ENCODE data around the gene LRP1-AS. TPM values are rescaled to one million over a fixed set of nuclear protein-coding genes. Genes with fewer than 3 reads are reported as not detected.

LRP1-AS gene
- total and polyA plus RNA-seq, 10 of the 15 experiments (the other 5 are each of a cell fraction or from before 2014, with no cell fraction given): not detected

GRCh38 chr12:57133013-57133569, 14.3 kb downstream of the LRP1-AS start:
- no peak overlapping the region for H3K4me3 ChIP-seq
- POLR2A ChIA-PET: no interaction called here
- no peaks in the 10 kb centered on the region for H3K9me3 ChIP-seq (replicated peaks; ENCODE audit: control insufficient read depth, insufficient read depth, low read length)
- H2AFZ ChIP-seq (ENCODE audit: control insufficient read depth, low read depth, low read length): no peak overlapping the region
- ATAC-seq (no peak), FAIRE-seq (no peak), DNase-seq (ENCODE audit: low read depth, low spot score) (no peak)
- no peaks in the 10 kb centered on the region for H3K79me2 ChIP-seq (ENCODE audit: control insufficient read depth, insufficient read depth, low read length)
- intact Hi-C loops (cut with micrococcal nuclease; ENCODE audit: unreplicated experiment) (no loop called here), in situ Hi-C loops (cut with MboI) (no loop called here)
- H4K20me1 ChIP-seq (ENCODE audit: control insufficient read depth, insufficient read depth): no peaks in the 10 kb centered on the region
- no peaks in the 10 kb centered on the region for H3K36me3 ChIP-seq (ENCODE audit: control insufficient read depth in 2 of 2, insufficient read depth in 2 of 2, low read length in 1 of 2)
- H3K9ac ChIP-seq (ENCODE audit: control insufficient read depth, insufficient read depth, low read length): no peak overlapping the region
- no peak overlapping the region for H3K4me2 ChIP-seq (ENCODE audit: control insufficient read depth, insufficient read depth)
- CTCF ChIA-PET: interaction anchor here (1.0 kb wide), 1 partner anchor 9 kb away, joined by 3 read pairs; no protein-coding TSS in a partner anchor
- SMC1A ChIA-PET (ENCODE audit: uncharacterized antibody, unreplicated experiment): no interaction called here
- no peak overlapping the region for H3K27ac ChIP-seq (ENCODE audit: control insufficient read depth, insufficient read depth)
- WGBS (ENCODE audit: insufficient coverage, insufficient replicate concordance, low lambda C conversion rate, missing lambda C conversion rate): 25% methylated on average over 4 of the region's 4 CpGs
- no TSS peak for BruUV-seq (replicated peaks)
- RAD21 ChIA-PET (ENCODE audit: unreplicated experiment): no interaction called here
- TF ChIP-seq E2F4 (IDR thresholded peaks at IDR 0.05; ENCODE audit: low read depth, low read length) (no peak), NBN (IDR thresholded peaks at IDR 0.05) (no peak)
- H3K27me3 ChIP-seq (replicated peaks in 1 of 2; ENCODE audit: control insufficient read depth in 2 of 2, insufficient read depth in 2 of 2, low read length in 1 of 2): peaks cover 0 to 2% of the 10 kb centered on the region in 2 experiments; a peak in 3 of 4 replicates
- peaks cover 4% of the 10 kb centered on the region; the same call in 1 of the 2 replicates for H3K4me1 ChIP-seq (ENCODE audit: control insufficient read depth, insufficient read depth, low read length)

GRCh38 chr12:57131896-57132744, 15.3 kb downstream of the LRP1-AS start:
- WGBS (ENCODE audit: insufficient coverage, insufficient replicate concordance, low lambda C conversion rate, missing lambda C conversion rate): 32% methylated on average over 9 of the region's 9 CpGs
- Histone ChIP-seq H2AFZ (ENCODE audit: control insufficient read depth, low read depth, low read length) (no peak overlapping the region), H3K27me3 (replicated peaks in 1 of 2; ENCODE audit: control insufficient read depth in 2 of 2, insufficient read depth in 2 of 2, low read length in 1 of 2) (peaks cover 2 to 3% of the 10 kb centered on the region in 2 experiments; a peak in 3 of 4 replicates), H3K4me1 (ENCODE audit: control insufficient read depth, insufficient read depth, low read length) (peaks cover 6% of the 10 kb centered on the region; the same call in 1 of the 2 replicates), H4K20me1 (ENCODE audit: control insufficient read depth, insufficient read depth) (no peaks in the 10 kb centered on the region), H3K9me3 (replicated peaks; ENCODE audit: control insufficient read depth, insufficient read depth, low read length) (no peaks in the 10 kb centered on the region), H3K79me2 (ENCODE audit: control insufficient read depth, insufficient read depth, low read length) (no peaks in the 10 kb centered on the region), H3K36me3 (ENCODE audit: control insufficient read depth in 2 of 2, insufficient read depth in 2 of 2, low read length in 1 of 2) (no peaks in the 10 kb centered on the region), H3K4me3 (no peak overlapping the region), H3K4me2 (ENCODE audit: control insufficient read depth, insufficient read depth) (no peak overlapping the region), H3K9ac (ENCODE audit: control insufficient read depth, insufficient read depth, low read length) (no peak overlapping the region), H3K27ac (ENCODE audit: control insufficient read depth, insufficient read depth) (no peak overlapping the region)
- ATAC-seq: no peak
- in situ Hi-C loops (cut with MboI) (no loop called here), intact Hi-C loops (cut with micrococcal nuclease; ENCODE audit: unreplicated experiment) (no loop called here)
- DNase-seq (ENCODE audit: low read depth, low spot score): no peak
- POLR2A ChIA-PET: interaction anchor here (0.6 kb wide), 1 partner anchor 225 kb away, joined by 3 read pairs; no protein-coding TSS in a partner anchor
- BruUV-seq (replicated peaks): no TSS peak
- CTCF ChIA-PET: interaction anchor here (1.6 kb wide), 1 partner anchor 43 kb away, joined by 6 read pairs; no protein-coding TSS in a partner anchor
- RAD21 ChIA-PET (ENCODE audit: unreplicated experiment): interaction anchor here (0.6 kb wide), 1 partner anchor 115 kb away, joined by 4 read pairs; no protein-coding TSS in a partner anchor
- SMC1A ChIA-PET (ENCODE audit: uncharacterized antibody, unreplicated experiment): no interaction called here
- FAIRE-seq: no peak
- no peak for TF ChIP-seq BCLAF1 (IDR thresholded peaks at IDR 0.05)
- no peak for TF ChIP-seq E2F8 (IDR thresholded peaks at IDR 0.05; ENCODE audit: low read depth, partially characterized antibody)
- TF ChIP-seq USF2 (IDR thresholded peaks at IDR 0.05; ENCODE audit: borderline replicate concordance, low read depth, low read length): no peak
- no peak for TF ChIP-seq YBX1 (IDR thresholded peaks at IDR 0.05)

All from GM12878 (cell line).